DND-41 (cell line): Measurements from ENCODE around the gene GPR15LG.

Experiments used
- ATAC-seq: fragments of 200-7000 bp; cut with Tn5 transposase; 3 replicates; pipeline ENCODE4 v1.9.1; 2021; ENCODE audit warnings: low read depth; ENCODE audit not compliant: insufficient read depth
- DNase-seq: peaks from one replicate; pipeline ENCODE4 v3.0.0-alpha.2; 2020
- H2AFZ ChIP-seq: 2 replicates; pipeline ENCODE4 v1.6.0; 2012; ENCODE audit warnings: low read depth, low read length
- H3K27ac ChIP-seq: 2 replicates; pipeline ENCODE4 v1.5.1; 2012; ENCODE audit warnings: low read length, inconsistent platforms
- H3K27me3 ChIP-seq: fragments of 200-600 bp; sonication (generic); 2 replicates; pipeline ENCODE4 v1.6.0; 2012; ENCODE audit warnings: low read length, mild to moderate bottlenecking, inconsistent platforms; ENCODE audit not compliant: insufficient read depth, poor library complexity
- H3K36me3 ChIP-seq: 2 replicates; pipeline ENCODE4 v1.5.1; 2012; ENCODE audit warnings: low read length, inconsistent platforms; ENCODE audit not compliant: insufficient read depth
- H3K4me1 ChIP-seq: 2 replicates; pipeline ENCODE4 v1.5.1; 2012; ENCODE audit warnings: mild to moderate bottlenecking, low read length; ENCODE audit not compliant: insufficient read depth
- H3K4me2 ChIP-seq: 2 replicates; pipeline ENCODE4 v1.6.0; 2012; ENCODE audit warnings: mild to moderate bottlenecking, moderate library complexity, low read length, inconsistent platforms; ENCODE audit not compliant: insufficient read depth
- H3K4me3 ChIP-seq, 2 experiments: fragments of 200-600 bp in 1 of 2; shearing (Covaris generic) in 1 of 2; 2 replicates each; pipeline ENCODE4 v1.5.1; 2012 to 2016; ENCODE audit warnings: inconsistent platforms in 2 of 2, low read length in 2 of 2, mild to moderate bottlenecking in 2 of 2, low read depth in 1 of 2, moderate library complexity in 1 of 2
- H3K79me2 ChIP-seq: 2 replicates; pipeline ENCODE4 v1.6.0; 2012; ENCODE audit warnings: low read length, inconsistent platforms; ENCODE audit not compliant: insufficient read depth
- H3K9ac ChIP-seq: 2 replicates; pipeline ENCODE4 v1.6.0; 2012; ENCODE audit warnings: low read depth, mild to moderate bottlenecking, inconsistent platforms, low read length, moderate library complexity
- H3K9me3 ChIP-seq: 2 replicates; pipeline ENCODE4 v1.5.1; 2012; ENCODE audit warnings: low read length, moderate library complexity, mild to moderate bottlenecking, inconsistent platforms; ENCODE audit not compliant: insufficient read depth, severe bottlenecking
- H4K20me1 ChIP-seq: 2 replicates; pipeline ENCODE4 v1.6.0; 2012; ENCODE audit warnings: low read length; ENCODE audit not compliant: insufficient read depth
- CTCF ChIP-seq: IDR thresholded peaks from 2 replicates; pipeline ENCODE4 v1.5.1; 2012; ENCODE audit warnings: borderline replicate concordance, low read length, moderate library complexity, mild to moderate bottlenecking; ENCODE audit not compliant: poor library complexity, severe bottlenecking; ENCODE audit errors: extremely low read depth
- EZH2 ChIP-seq: IDR thresholded peaks from 3 replicates; pipeline ENCODE4 v1.6.1; 2012; ENCODE audit warnings: borderline replicate concordance, low read depth, mild to moderate bottlenecking, moderate library complexity, low read length, inconsistent platforms; ENCODE audit not compliant: severe bottlenecking

The GPR15LG gene

GRCh38 chr10:84233940-84234339, 60.3 kb downstream of the GPR15LG start:
- H3K27ac ChIP-seq, result no peak overlapping the region
- H3K4me2 ChIP-seq, result no peak overlapping the region
- H4K20me1 ChIP-seq, result no peaks in the 10 kb centered on the region
- H3K9me3 ChIP-seq, result no peaks in the 10 kb centered on the region
- DNase-seq (no peak), ATAC-seq (no peak)
- no peaks in the 10 kb centered on the region for H3K36me3 ChIP-seq
- no peak overlapping the region for H3K4me3 ChIP-seq
- no peak overlapping the region for H3K9ac ChIP-seq
- no peak for TF ChIP-seq CTCF
- no peak overlapping the region for H2AFZ ChIP-seq
- no peaks in the 10 kb centered on the region for H3K4me1 ChIP-seq
- no peaks in the 10 kb centered on the region for H3K79me2 ChIP-seq
- no peaks in the 10 kb centered on the region for H3K27me3 ChIP-seq

GRCh38 chr10:84234479-84234878, 60.9 kb downstream of the GPR15LG start:
- no peak overlapping the region for H3K4me3 ChIP-seq
- H3K9ac ChIP-seq, result no peak overlapping the region
- no peaks in the 10 kb centered on the region for H3K36me3 ChIP-seq
- no peak overlapping the region for H3K4me2 ChIP-seq
- no peaks in the 10 kb centered on the region for H4K20me1 ChIP-seq
- no peak overlapping the region for H2AFZ ChIP-seq
- DNase-seq (no peak), ATAC-seq (no peak)
- no peaks in the 10 kb centered on the region for H3K4me1 ChIP-seq
- H3K9me3 ChIP-seq, result no peaks in the 10 kb centered on the region
- TF ChIP-seq EZH2, result no peak
- TF ChIP-seq CTCF, result no peak
- no peaks in the 10 kb centered on the region for H3K79me2 ChIP-seq
- no peak overlapping the region for H3K27ac ChIP-seq
- H3K27me3 ChIP-seq, result no peaks in the 10 kb centered on the region
